ENCODE results near the gene USF2.

DNA sequence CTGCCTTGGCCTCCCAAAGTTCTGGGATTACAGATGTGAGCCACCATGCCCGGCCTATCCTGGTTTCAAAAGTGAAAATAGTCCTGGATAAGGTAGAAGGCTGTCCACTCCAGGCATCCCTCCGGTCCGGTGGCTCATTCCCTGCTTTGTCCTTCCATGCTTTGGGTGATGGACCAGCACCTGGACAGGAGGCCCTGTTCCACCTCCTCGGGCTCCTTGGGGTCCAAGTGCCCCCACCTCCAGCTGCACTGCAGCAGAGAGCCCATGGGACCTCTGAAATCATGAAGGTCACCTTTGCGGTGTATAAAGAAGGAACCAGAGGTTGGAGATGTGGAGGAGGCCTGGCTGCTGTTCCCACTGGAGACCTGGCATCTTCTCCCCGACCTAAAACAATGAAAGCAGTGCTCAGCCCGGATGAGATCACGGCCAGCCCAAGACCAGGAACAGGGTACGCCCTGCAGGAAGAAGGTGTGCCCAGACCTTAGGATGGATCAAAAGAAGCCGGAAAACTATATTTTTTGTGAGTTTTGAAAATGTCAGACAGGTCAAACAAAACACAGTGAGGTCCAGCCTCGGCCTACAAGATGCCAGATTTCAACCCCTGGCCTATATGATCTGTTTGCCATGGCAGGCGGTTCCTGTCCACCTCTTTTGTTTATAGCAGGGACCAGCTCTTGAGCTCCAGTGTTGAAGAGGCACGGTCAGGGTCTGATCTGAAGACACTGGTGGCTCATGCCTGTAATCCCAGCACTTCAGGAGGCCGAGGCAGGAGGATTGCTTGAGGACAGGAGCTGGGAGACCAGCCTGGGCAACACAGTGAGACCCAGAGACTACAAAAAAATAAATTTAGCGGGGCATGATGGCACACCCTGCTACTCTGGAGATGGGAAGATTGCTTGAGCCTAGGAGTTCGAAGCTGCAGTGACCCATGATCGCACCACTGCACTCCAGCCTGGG is 14.1 kb upstream of the USF2 start:
- TF ChIP-seq CTCF (IDR thresholded peaks at IDR 0.05 in 8 of 11, conservative IDR thresholded peaks at IDR 0.05 in 3 of 11) (no peak), POLR2AphosphoS5 (IDR thresholded peaks at IDR 0.05) (peak in 2 of 3 donors; percentile 56 to 57)
